Rectal smooth muscle tissue (tissue), 1 donor: Measurements from ENCODE around the gene CHST11.
A peak's percentile ranks its signal among the peaks of the same experiment; 100 is the strongest.

Source experiments
- H3K27ac ChIP-seq: one replicate; pipeline ENCODE4 v1.7.0; 2013; ENCODE audit warnings: low read depth, low read length, inconsistent platforms
- H3K27me3 ChIP-seq: one replicate; pipeline ENCODE4 v1.7.0; 2013; ENCODE audit warnings: low read length; ENCODE audit not compliant: control insufficient read depth, insufficient read depth
- H3K36me3 ChIP-seq: one replicate; pipeline ENCODE4 v1.7.0; 2013; ENCODE audit warnings: low read length; ENCODE audit not compliant: control insufficient read depth, insufficient read depth
- H3K4me1 ChIP-seq: one replicate; pipeline ENCODE4 v1.7.0; 2013; ENCODE audit warnings: low read length; ENCODE audit not compliant: control insufficient read depth, insufficient read depth
- H3K4me3 ChIP-seq: one replicate; pipeline ENCODE4 v1.7.0; 2013; ENCODE audit warnings: low read length
- H3K9ac ChIP-seq: one replicate; pipeline ENCODE4 v1.7.0; 2013; ENCODE audit warnings: low read length

CHST11 gene

GRCh38 chr12:104598342-104599271 is 141.9 kb downstream of the CHST11 start:
- Histone ChIP-seq H3K36me3 (no peaks in the 10 kb centered on the region), H3K4me3 (no peak overlapping the region), H3K27ac (no peak overlapping the region), H3K9ac (no peak overlapping the region), H3K27me3 (no peaks in the 10 kb centered on the region), H3K4me1 (peaks cover 14% of the 10 kb centered on the region)

GRCh38 chr12:104599272-104600035 is 142.7 kb downstream of the CHST11 start:
- Histone ChIP-seq H3K4me3 (no peak overlapping the region), H3K4me1 (peaks cover 18% of the 10 kb centered on the region), H3K27ac (no peak overlapping the region), H3K9ac (no peak overlapping the region), H3K36me3 (no peaks in the 10 kb centered on the region), H3K27me3 (no peaks in the 10 kb centered on the region)

GRCh38 chr12:104600036-104600712 is 143.4 kb downstream of the CHST11 start:
- no peak overlapping the region for H3K27ac ChIP-seq
- H3K27me3 ChIP-seq: no peaks in the 10 kb centered on the region
- H3K36me3 ChIP-seq: no peaks in the 10 kb centered on the region
- no peak overlapping the region for H3K4me3 ChIP-seq
- H3K9ac ChIP-seq: no peak overlapping the region
- peaks cover 18% of the 10 kb centered on the region for H3K4me1 ChIP-seq

GRCh38 chr12:104600790-104601739 is 144.3 kb downstream of the CHST11 start:
- no peaks in the 10 kb centered on the region for H3K36me3 ChIP-seq
- H3K9ac ChIP-seq: no peak overlapping the region
- no peak overlapping the region for H3K27ac ChIP-seq
- H3K4me3 ChIP-seq: no peak overlapping the region
- H3K27me3 ChIP-seq: no peaks in the 10 kb centered on the region
- peaks cover 12% of the 10 kb centered on the region for H3K4me1 ChIP-seq

- Histone ChIP-seq H3K27ac (no peak overlapping the region), H3K27me3 (no peaks in the 10 kb centered on the region), H3K4me1 (peaks cover 7% of the 10 kb centered on the region), H3K36me3 (no peaks in the 10 kb centered on the region), H3K9ac (no peak overlapping the region), H3K4me3 (no peak overlapping the region)
Observed at GRCh38 chr12:104602406-104602805, 145.7 kb downstream of the CHST11 start.

GRCh38 chr12:104602896-104603295 is 146.1 kb downstream of the CHST11 start:
- peaks cover 7% of the 10 kb centered on the region for H3K4me1 ChIP-seq
- no peaks in the 10 kb centered on the region for H3K36me3 ChIP-seq
- no peak overlapping the region for H3K4me3 ChIP-seq
- no peak overlapping the region for H3K27ac ChIP-seq
- H3K9ac ChIP-seq: no peak overlapping the region
- H3K27me3 ChIP-seq: no peaks in the 10 kb centered on the region

GRCh38 chr12:104603545-104603973 is 146.8 kb downstream of the CHST11 start:
- no peak overlapping the region for H3K9ac ChIP-seq
- no peaks in the 10 kb centered on the region for H3K36me3 ChIP-seq
- H3K27ac ChIP-seq: peak overlapping the region; percentile 66
- H3K4me3 ChIP-seq: no peak overlapping the region
- H3K27me3 ChIP-seq: no peaks in the 10 kb centered on the region
- H3K4me1 ChIP-seq: peaks cover 7% of the 10 kb centered on the region

- peak overlapping the region; percentile 66 for H3K27ac ChIP-seq
- H3K36me3 ChIP-seq: no peaks in the 10 kb centered on the region
- H3K4me3 ChIP-seq: no peak overlapping the region
- peaks cover 7% of the 10 kb centered on the region for H3K4me1 ChIP-seq
- no peaks in the 10 kb centered on the region for H3K27me3 ChIP-seq
- H3K9ac ChIP-seq: no peak overlapping the region
Observed at GRCh38 chr12:104604070-104604994, 147.6 kb downstream of the CHST11 start.

GRCh38 chr12:104604995-104605675 is 148.4 kb downstream of the CHST11 start:
- Histone ChIP-seq H3K4me3 (no peak overlapping the region), H3K27ac (no peak overlapping the region)

GRCh38 chr12:104605685-104606084 is 148.9 kb downstream of the CHST11 start:
- Histone ChIP-seq H3K4me1 (peaks cover 7% of the 10 kb centered on the region), H3K9ac (no peak overlapping the region), H3K27me3 (no peaks in the 10 kb centered on the region), H3K27ac (no peak overlapping the region), H3K36me3 (no peaks in the 10 kb centered on the region), H3K4me3 (no peak overlapping the region)

More at GRCh38 chr12:104604995-104605675, 148.4 kb downstream of the CHST11 start:
- H3K4me1 ChIP-seq: peaks cover 7% of the 10 kb centered on the region
- no peak overlapping the region for H3K9ac ChIP-seq
- H3K36me3 ChIP-seq: no peaks in the 10 kb centered on the region
- H3K27me3 ChIP-seq: no peaks in the 10 kb centered on the region
